ENCODE data around the gene RCOR1.
"Not testable (repeated sequence)": the region's sequence is repeated elsewhere in the genome, so short reads cannot be mapped to it uniquely, and the experiment has no call there.

RCOR1 gene

GRCh38 chr14:102616799-102617198, 24.4 kb downstream of the RCOR1 start:
- DNase-seq (ENCODE audit: low read depth): peak; percentile 63
- no peak overlapping the region for H3K4me3 ChIP-seq (ENCODE audit: control insufficient read depth, low read depth, low read length)
- TF ChIP-seq CTCF (conservative IDR thresholded peaks at IDR 0.05; ENCODE audit: control insufficient read depth, insufficient read depth, low read depth, low read length): no peak

- not testable (repeated sequence) for DNase-seq (ENCODE audit: low read depth); H3K4me3 ChIP-seq (ENCODE audit: control insufficient read depth, low read depth, low read length)
Observed at GRCh38 chr14:102619012-102619411, 26.6 kb downstream of the RCOR1 start.

GRCh38 chr14:102620413-102620812, 28.0 kb downstream of the RCOR1 start:
- no peak overlapping the region for H3K4me3 ChIP-seq (ENCODE audit: control insufficient read depth, low read depth, low read length)
- DNase-seq (ENCODE audit: low read depth): no peak

GRCh38 chr14:102622262-102622885, 29.9 kb downstream of the RCOR1 start:
- no peak for TF ChIP-seq CTCF (conservative IDR thresholded peaks at IDR 0.05; ENCODE audit: control insufficient read depth, insufficient read depth, low read depth, low read length)
- no peak for DNase-seq (ENCODE audit: low read depth)
- H3K4me3 ChIP-seq (ENCODE audit: control insufficient read depth, low read depth, low read length): no peak overlapping the region

More at GRCh38 chr14:102620413-102620812, 28.0 kb downstream of the RCOR1 start:
- TF ChIP-seq CTCF (conservative IDR thresholded peaks at IDR 0.05; ENCODE audit: control insufficient read depth, insufficient read depth, low read depth, low read length): no peak

- H3K4me3 ChIP-seq (ENCODE audit: control insufficient read depth, low read depth, low read length): no peak overlapping the region
- no peak for TF ChIP-seq CTCF (conservative IDR thresholded peaks at IDR 0.05; ENCODE audit: control insufficient read depth, insufficient read depth, low read depth, low read length)
- DNase-seq (ENCODE audit: low read depth): no peak
Observed at GRCh38 chr14:102624666-102625065, 32.2 kb downstream of the RCOR1 start.

- no peak for DNase-seq (ENCODE audit: low read depth)
- no peak overlapping the region for H3K4me3 ChIP-seq (ENCODE audit: control insufficient read depth, low read depth, low read length)
- no peak for TF ChIP-seq CTCF (conservative IDR thresholded peaks at IDR 0.05; ENCODE audit: control insufficient read depth, insufficient read depth, low read depth, low read length)
Observed at GRCh38 chr14:102625564-102626296, 33.3 kb downstream of the RCOR1 start.

GRCh38 chr14:102626530-102626929, 34.1 kb downstream of the RCOR1 start:
- no peak for TF ChIP-seq CTCF (conservative IDR thresholded peaks at IDR 0.05; ENCODE audit: control insufficient read depth, insufficient read depth, low read depth, low read length)
- DNase-seq (ENCODE audit: low read depth): no peak
- no peak overlapping the region for H3K4me3 ChIP-seq (ENCODE audit: control insufficient read depth, low read depth, low read length)
